Right lobe of liver (tissue), 6 donors: ENCODE data around the gene SUN3. TPM values are rescaled to one million over a fixed set of nuclear protein-coding genes. Genes with fewer than 3 reads are reported as not detected.

Experiments used
- ATAC-seq, 4 donors: fragments of 200-7000 bp; cut with Tn5 transposase; one replicate each; pipeline ENCODE4 v1.9.1; 2020; ENCODE audit warnings: mild to moderate bottlenecking in 4 of 4, moderate library complexity in 4 of 4
- DNase-seq, 3 donors: peaks; one replicate each; pipeline ENCODE4 v3.0.0-alpha.2; 2020
- H3K27ac ChIP-seq, 3 donors: fragments of 200-600 bp; one replicate each; pipeline ENCODE4 v1.8.0; 2022
- H3K27me3 ChIP-seq, 2 donors: fragments of 200-600 bp; one replicate each; pipeline ENCODE4 v1.8.0; 2022
- H3K36me3 ChIP-seq, 4 donors: fragments of 200-600 bp; sonication (generic) in 1 of 4; one replicate each; pipeline versions ENCODE4 v1.5.1 to v1.8.0; 2017 to 2022; ENCODE audit warnings: control low read depth in 1 of 4
- H3K4me1 ChIP-seq, 4 donors: fragments of 200-600 bp; sonication (generic) in 1 of 4; one replicate each; pipeline versions ENCODE4 v1.5.1 to v1.8.0; 2017 to 2022; ENCODE audit warnings: control low read depth in 1 of 4
- H3K4me3 ChIP-seq, 3 donors: fragments of 200-600 bp; one replicate each; pipeline ENCODE4 v1.8.0; 2022
- H3K9me3 ChIP-seq, 4 donors: fragments of 200-600 bp; sonication (generic) in 1 of 4; one replicate each; pipeline versions ENCODE4 v1.5.1 to v1.8.0; 2017 to 2022; ENCODE audit warnings: control low read depth in 1 of 4
- POLR2A ChIP-seq: fragments of 450-650 bp; IDR thresholded peaks from one replicate; pipeline ENCODE4 v1.6.1; 2017; ENCODE audit warnings: antibody characterized with exemption, mild to moderate bottlenecking
- WGBS: methylation state at CpG from one replicate; pipeline ENCODE4 v1.1.6; 2018; ENCODE audit warnings: low coverage, low lambda C conversion rate; ENCODE audit not compliant: insufficient coverage; ENCODE audit errors: missing lambda C conversion rate; 5-methylcytosine and 5-hydroxymethylcytosine counted together
- intact Hi-C, 2 donors: fragments of 100-400 bp; cut with DNase I; formaldehyde crosslinking; loops; one replicate each; pipeline versions ENCODE4 v1.11.2 to v1.14.1; 2022
- total RNA-seq, 6 experiments: library from RNA; depleted of rRNA in 2 of 6; stranded (reverse); fragments of >200 nt in 2 of 6; fragmentation: NEBNext Ultra II Directional in 3 of 6; extraction: Animal tissue kit (Norgen Biotek cat#: 25700) in 3 of 6; gene quantifications; one replicate each; pipeline versions ENCODE4 v1.1.0 to v1.2.4, GENCODE V29; 2016 to 2023
- TF ChIP-seq, protein P1 (sequence below), 4 donors: fragments of 200-600 bp in 3 of 4; fragments of 450-650 bp in 1 of 4; IDR thresholded peaks; one replicate each; pipeline versions ENCODE4 v1.5.1 to v1.8.0; 2016 to 2022; ENCODE audit warnings: antibody characterized with exemption in 4 of 4, mild to moderate bottlenecking in 2 of 4
- donor health status: DM: no; HTN: yes; CAD: no.
- donor health status: DM: no; HTN: no; CAD: no.
- donor health status: DM: no; HTN: no; CAD: no.
- donor health status: DM: no; HTN: yes; CAD: no.
- donor health status: DM: no; HTN: yes; CAD: no.

SUN3 gene
- total RNA-seq, 6 experiments from 2014 or later = not detected

DNA sequence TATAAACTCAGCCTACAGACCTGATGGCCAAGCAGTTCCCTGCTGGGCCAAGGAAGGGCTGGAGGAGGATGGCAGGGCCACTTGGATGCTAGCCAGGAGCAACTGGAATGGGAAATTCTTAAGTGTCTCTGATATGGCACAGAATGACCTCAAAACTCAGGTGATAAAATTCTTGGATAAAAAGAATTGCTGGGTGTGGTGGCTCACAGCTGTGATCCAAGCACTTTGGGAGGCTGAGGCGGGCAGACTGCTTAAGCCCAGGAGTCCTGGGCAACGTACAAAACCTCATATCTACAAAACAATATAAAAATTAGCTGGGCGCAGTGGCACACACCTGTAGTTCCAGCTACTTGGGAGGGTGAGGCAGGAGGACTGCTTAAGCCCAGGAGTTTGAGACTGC, 66.6 kb downstream of the SUN3 start:
- Histone ChIP-seq H3K27ac (no peak overlapping the region), H3K4me1 (no peaks in the 10 kb centered on the region), H3K4me3 (no peak overlapping the region), H3K27me3 (no peaks in the 10 kb centered on the region), H3K36me3 (peaks cover 0 to 65% (median 28%) of the 10 kb centered on the region in 4 donors), H3K9me3 (no peaks in the 10 kb centered on the region)
- intact Hi-C loops = no loop called here
- DNase-seq (no peak), ATAC-seq (no peak)
- TF ChIP-seq, protein P1, sequence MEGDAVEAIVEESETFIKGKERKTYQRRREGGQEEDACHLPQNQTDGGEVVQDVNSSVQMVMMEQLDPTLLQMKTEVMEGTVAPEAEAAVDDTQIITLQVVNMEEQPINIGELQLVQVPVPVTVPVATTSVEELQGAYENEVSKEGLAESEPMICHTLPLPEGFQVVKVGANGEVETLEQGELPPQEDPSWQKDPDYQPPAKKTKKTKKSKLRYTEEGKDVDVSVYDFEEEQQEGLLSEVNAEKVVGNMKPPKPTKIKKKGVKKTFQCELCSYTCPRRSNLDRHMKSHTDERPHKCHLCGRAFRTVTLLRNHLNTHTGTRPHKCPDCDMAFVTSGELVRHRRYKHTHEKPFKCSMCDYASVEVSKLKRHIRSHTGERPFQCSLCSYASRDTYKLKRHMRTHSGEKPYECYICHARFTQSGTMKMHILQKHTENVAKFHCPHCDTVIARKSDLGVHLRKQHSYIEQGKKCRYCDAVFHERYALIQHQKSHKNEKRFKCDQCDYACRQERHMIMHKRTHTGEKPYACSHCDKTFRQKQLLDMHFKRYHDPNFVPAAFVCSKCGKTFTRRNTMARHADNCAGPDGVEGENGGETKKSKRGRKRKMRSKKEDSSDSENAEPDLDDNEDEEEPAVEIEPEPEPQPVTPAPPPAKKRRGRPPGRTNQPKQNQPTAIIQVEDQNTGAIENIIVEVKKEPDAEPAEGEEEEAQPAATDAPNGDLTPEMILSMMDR (IDR thresholded peaks at IDR 0.05) = no peak
- no peak for TF ChIP-seq POLR2A
- 96% methylated on average over 3 of the region's 3 CpGs for WGBS

DNA sequence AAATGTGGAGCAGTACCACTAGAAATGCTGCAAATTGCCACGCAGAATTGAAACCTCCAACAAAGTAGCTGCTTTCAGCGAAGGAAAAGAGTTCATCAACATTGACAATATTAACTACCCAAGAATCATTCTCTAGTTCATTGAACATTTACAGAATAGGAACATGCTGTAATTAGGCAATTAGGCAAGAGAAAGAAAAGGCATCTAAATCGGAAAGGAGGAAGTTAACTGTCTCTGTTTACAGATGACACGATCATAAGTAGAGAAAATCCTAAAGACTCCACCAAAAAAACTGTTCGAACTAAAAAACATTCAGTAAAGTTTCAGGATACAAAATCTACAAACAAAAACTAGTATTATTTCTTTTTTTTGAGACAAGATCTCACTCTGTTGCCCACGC, 71.8 kb downstream of the SUN3 start:
- Histone ChIP-seq H3K27me3 (no peaks in the 10 kb centered on the region), H3K4me1 (no peaks in the 10 kb centered on the region), H3K9me3 (no peaks in the 10 kb centered on the region), H3K4me3 (no peak overlapping the region), H3K36me3 (peaks cover 0 to 22% (median 11%) of the 10 kb centered on the region in 4 donors), H3K27ac (no peak overlapping the region)
- ATAC-seq = no peak
- 80% methylated on average over 6 of the region's 6 CpGs for WGBS
- intact Hi-C loops = no loop called here
- TF ChIP-seq, protein P1 (IDR thresholded peaks at IDR 0.05) = no peak
- no peak for TF ChIP-seq POLR2A
- no peak for DNase-seq

DNA sequence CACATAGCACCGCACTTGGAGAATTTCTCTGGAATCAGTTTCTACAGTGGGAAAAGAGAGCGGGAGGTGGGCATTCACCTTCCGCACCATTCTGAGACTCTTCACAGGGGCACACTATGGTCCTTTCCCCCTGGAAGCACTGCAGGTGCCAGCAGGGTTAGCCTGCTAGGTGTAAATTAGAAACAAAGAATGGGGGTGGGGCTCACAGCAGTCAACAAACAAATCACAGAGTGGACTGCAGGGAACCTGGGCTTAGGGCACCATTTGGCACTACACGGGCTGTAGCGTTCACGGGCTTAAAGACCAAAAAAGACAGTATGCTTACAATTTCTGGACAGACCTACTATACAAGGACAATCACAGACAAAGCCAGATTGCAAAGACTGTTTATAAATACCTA, 72.7 kb downstream of the SUN3 start:
- ATAC-seq = no peak
- Histone ChIP-seq H3K4me3 (no peak overlapping the region), H3K4me1 (peaks cover 0 to 6% (median 0%) of the 10 kb centered on the region in 4 donors), H3K27ac (no peak overlapping the region), H3K27me3 (no peaks in the 10 kb centered on the region), H3K9me3 (no peaks in the 10 kb centered on the region), H3K36me3 (peaks cover 0 to 14% (median 6%) of the 10 kb centered on the region in 4 donors)
- DNase-seq = no peak
- intact Hi-C loops = no loop called here
- 91% methylated on average over 4 of the region's 6 CpGs for WGBS
- TF ChIP-seq, protein P1 (IDR thresholded peaks at IDR 0.05) = no peak
- TF ChIP-seq POLR2A = no peak

DNA sequence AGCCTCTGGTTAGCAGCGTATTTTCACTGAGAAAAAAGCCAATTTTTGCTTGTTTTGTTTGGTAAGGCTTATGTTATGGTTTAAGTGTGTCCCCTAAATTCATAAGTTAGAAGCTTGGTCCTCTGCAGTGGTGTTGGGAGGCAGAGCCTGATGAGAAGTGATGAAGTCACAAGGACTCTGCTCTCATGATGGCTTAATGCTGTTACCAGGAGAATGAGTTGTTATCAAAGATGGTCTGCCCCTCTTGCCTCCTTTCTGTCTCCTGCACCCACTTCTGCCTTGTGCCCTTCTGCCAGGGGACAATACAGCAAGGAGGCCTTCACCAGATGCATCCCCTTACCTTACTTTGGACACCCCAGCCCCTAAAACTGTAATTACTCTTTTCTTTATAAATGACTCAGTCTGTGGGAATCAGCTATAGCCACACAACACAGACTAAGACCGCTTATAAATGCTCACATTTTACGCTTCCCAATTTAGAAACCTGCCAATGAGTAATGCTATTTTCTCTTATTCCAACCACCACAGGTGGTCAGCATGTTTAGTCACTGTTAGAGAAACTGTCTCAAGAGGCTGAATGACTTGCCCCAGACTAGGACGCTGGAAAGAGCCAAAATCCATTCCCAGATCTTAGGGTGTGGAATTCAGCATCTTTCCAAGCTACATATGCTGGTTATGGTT, 74.5 kb downstream of the SUN3 start:
- Histone ChIP-seq H3K4me3 (no peak overlapping the region), H3K27ac (no peak overlapping the region), H3K27me3 (no peaks in the 10 kb centered on the region), H3K4me1 (peaks cover 0 to 9% (median 0%) of the 10 kb centered on the region in 4 donors), H3K36me3 (peaks cover 0 to 8% (median 6%) of the 10 kb centered on the region in 4 donors), H3K9me3 (no peaks in the 10 kb centered on the region)
- ATAC-seq (no peak), DNase-seq (no peak)
- TF ChIP-seq, protein P1 (IDR thresholded peaks at IDR 0.05) = no peak
- no peak for TF ChIP-seq POLR2A
- intact Hi-C loops = no loop called here
- WGBS = 92% methylated on average over 3 of the region's 4 CpGs
